Fibroblast of the aortic adventitia (primary cell): ENCODE results near the gene AGPAT3. TPM values are rescaled to one million over a fixed set of nuclear protein-coding genes. Genes with fewer than 3 reads are reported as not detected.

Experiments
- DNase-seq: peaks from one replicate; pipeline ENCODE4 v3.0.0-alpha.2; 2010; ENCODE audit warnings: low read depth
- H3K4me3 ChIP-seq: 2 replicates; pipeline ENCODE4 v1.5.1; 2011; ENCODE audit warnings: low read depth, mild to moderate bottlenecking, control low read depth, low read length, moderate library complexity
- total RNA-seq: library from RNA; depleted of rRNA; stranded (reverse); fragments of >200 nt; gene quantifications from 2 replicates; pipeline ENCODE4 v1.2.3, GENCODE V29; 2012; ENCODE audit warnings: low replicate concordance
- TF ChIP-seq, protein P1 (sequence below): IDR thresholded peaks from 2 replicates; pipeline ENCODE4 v1.5.1; 2011; ENCODE audit warnings: mild to moderate bottlenecking, low read length, control low read depth, inconsistent platforms; ENCODE audit not compliant: insufficient read depth

Gene AGPAT3
- total RNA-seq, 1 donor: 29.0 TPM

DNA sequence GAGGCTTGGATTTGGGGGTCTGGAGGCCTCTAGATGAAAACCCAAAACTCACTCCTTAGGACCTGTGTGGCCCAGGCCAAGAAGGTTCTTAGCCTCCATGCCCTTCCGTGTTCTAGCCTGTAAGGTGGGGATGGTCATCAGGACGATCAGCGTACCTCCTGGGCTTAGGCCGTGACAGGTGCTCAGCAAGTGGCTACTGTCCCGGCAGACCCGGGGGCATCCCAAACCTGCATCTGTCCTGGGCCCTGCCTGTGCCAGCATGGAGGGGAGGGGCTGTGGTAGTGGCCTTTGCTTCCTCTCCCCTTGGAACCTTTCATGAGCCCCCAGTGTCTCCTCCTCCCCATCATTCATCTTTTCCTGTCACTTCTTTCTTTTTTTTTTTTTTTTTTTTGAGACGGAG, 124.4 kb downstream of the AGPAT3 start:
- DNase-seq: no peak
- no peak overlapping the region for H3K4me3 ChIP-seq
- TF ChIP-seq, protein P1, sequence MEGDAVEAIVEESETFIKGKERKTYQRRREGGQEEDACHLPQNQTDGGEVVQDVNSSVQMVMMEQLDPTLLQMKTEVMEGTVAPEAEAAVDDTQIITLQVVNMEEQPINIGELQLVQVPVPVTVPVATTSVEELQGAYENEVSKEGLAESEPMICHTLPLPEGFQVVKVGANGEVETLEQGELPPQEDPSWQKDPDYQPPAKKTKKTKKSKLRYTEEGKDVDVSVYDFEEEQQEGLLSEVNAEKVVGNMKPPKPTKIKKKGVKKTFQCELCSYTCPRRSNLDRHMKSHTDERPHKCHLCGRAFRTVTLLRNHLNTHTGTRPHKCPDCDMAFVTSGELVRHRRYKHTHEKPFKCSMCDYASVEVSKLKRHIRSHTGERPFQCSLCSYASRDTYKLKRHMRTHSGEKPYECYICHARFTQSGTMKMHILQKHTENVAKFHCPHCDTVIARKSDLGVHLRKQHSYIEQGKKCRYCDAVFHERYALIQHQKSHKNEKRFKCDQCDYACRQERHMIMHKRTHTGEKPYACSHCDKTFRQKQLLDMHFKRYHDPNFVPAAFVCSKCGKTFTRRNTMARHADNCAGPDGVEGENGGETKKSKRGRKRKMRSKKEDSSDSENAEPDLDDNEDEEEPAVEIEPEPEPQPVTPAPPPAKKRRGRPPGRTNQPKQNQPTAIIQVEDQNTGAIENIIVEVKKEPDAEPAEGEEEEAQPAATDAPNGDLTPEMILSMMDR: no peak

DNA sequence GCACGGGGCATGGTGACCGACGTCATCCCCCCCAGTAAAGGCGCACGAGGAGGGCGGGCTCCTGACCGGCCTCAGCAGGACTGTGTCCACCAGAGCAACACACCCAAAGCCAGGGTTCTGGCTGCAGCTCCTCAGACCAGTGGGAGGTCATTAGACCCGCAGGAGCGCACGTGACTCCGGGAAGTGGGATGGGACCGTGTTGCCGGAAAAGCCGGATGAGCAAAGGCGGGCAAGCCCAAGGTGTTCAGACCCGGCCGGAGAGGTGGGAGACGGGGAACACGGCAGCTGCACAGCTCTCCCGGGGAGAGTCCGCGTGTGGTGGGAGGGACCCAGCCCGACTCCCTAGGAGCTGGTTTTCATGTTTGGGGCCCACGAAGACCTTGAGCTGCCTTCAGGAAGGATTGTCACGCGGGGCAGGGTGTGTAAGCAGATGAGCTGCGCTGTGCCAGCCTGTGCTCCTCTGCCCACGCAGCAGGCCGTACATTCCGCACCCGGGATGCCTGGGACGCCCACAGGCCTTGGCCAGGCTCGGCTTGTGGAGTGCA, 126.5 kb downstream of the AGPAT3 start:
- no peak overlapping the region for H3K4me3 ChIP-seq
- TF ChIP-seq, protein P1: no peak
- DNase-seq: no peak

DNA sequence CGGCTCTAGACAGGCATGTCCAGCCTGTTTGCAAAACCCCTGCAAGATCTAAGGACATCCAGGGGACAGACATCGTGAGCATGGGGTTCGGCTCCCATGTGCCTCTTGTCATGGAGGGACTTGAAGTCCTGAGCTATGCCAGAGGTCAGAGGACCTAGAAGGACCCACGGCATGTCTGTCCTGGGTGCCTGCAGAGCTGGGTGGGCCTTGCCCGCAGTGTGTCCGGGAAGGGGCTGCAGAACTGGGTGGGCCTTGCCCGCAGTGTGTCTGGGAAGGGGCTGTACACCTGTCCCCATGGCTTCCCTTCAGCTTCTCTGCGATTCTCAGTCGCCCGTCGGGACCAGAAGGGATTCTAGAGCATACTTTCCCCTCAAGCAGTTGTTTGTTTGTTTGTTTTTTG, 127.1 kb downstream of the AGPAT3 start:
- no peak overlapping the region for H3K4me3 ChIP-seq
- TF ChIP-seq, protein P1: no peak
- no peak for DNase-seq

DNA sequence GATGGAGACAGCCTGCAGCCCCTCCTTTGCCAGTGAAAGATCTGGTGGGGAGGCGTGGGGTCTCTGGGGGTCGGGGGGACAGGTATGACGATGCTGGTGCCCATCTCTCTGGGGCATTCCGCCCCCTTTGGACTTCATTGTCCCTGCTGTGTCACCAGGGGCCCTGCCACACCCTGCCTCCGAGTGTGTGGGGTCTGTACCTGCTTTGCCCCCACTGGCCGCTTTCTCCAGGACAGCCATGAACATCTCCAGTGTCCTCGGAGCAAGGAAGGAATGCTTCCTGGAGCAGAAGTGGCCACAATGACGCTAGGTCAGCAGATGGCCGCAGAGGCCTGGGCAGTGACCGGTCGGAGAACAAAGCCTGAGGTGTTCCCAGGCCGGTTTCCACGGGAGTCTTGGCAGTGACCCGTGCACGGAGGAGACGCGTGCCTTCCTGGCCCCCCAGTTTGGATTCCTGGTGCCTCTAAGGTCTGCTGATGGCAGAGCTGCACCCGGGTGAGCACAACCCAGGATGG, 128.5 kb downstream of the AGPAT3 start:
- no peak for DNase-seq
- TF ChIP-seq, protein P1: no peak
- H3K4me3 ChIP-seq: no peak overlapping the region

DNA sequence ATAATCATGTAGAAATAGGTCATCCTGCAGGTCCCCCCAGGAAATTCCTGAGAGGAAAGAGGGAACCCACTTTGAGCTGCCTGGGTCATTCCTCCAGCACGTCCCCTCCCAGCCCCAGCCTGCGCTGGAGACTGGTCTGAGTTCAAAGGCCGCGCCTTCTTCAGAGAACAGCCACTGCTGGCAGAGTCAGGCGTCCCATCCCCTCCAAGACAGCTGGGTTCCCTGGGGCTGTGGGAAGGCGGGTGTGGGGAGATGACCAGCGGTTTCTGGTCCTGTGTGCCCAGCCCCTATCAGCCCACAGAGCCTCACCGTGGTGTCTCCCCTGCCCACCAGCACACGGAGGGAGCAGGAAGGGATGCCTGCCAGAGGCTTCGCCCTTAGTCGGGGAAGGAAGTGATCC, 129.1 kb downstream of the AGPAT3 start:
- TF ChIP-seq, protein P1: no peak
- no peak for DNase-seq
- no peak overlapping the region for H3K4me3 ChIP-seq

DNA sequence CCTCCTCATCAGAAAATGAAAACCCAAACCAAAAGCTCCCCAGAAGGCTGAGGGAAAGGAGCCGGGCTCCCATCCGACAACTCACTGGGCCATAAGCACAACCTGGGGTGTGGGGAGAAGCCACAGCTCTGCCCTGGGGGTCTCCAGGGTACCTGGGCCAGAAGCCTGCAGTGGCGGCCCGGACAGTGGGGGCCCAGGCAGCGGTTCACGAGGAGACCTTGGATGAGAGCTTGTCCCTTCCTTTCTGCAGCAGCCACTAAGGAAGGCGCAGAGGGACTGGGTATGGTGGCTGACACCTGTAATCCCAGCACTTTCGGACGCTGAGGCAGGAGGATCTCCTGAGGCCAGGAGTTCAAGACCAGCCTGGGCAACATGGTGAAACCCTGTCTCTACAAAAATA, 129.6 kb downstream of the AGPAT3 start:
- H3K4me3 ChIP-seq: no peak overlapping the region
- no peak for DNase-seq
- TF ChIP-seq, protein P1: no peak
